ENCODE results near the gene FASTK. TPM values are rescaled to one million over a fixed set of nuclear protein-coding genes. Genes with fewer than 3 reads are reported as not detected.

FASTK gene
- total RNA-seq, result 92.4 TPM
- 10 to 100 TPM; 39.5 to 53.3 (median 46.6) TPM for polyA plus RNA-seq

- Histone ChIP-seq H3K27me3 (ENCODE audit: control insufficient read depth, insufficient read depth, low read length) (peaks cover 10% of the 10 kb centered on the region), H3K4me3 (ENCODE audit: low read depth, low read length) (peak within 1 kb of the TSS; percentile 77), H3K36me3 (ENCODE audit: control insufficient read depth, insufficient read depth, low read length) (peaks cover 4% of the 10 kb centered on the region), H3K27ac (ENCODE audit: insufficient read depth, low read length, poor library complexity, severe bottlenecking) (peak within 1 kb of the TSS; percentile 85), H3K4me1 (ENCODE audit: control insufficient read depth, insufficient read depth, low read length, poor library complexity, severe bottlenecking) (peaks cover 45% of the 10 kb centered on the region), H3K9me3 (ENCODE audit: control insufficient read depth in 2 of 2, low read length in 2 of 2) (no peaks in the 10 kb centered on the region)
- H3K36me3 Mint-ChIP-seq, result no peaks in the 10 kb centered on the region
- H3K27ac Mint-ChIP-seq, result peak within 1 kb of the TSS; percentile 56 to 95 (median 85)
- H3K4me3 Mint-ChIP-seq, result peak within 1 kb of the TSS; percentile 70 to 97 (median 89)
- peaks cover 4 to 53% (median 20%) of the 10 kb centered on the region in 4 donors for H3K4me1 Mint-ChIP-seq
- H3K9me3 Mint-ChIP-seq, result peaks cover 0 to 2% (median 0%) of the 10 kb centered on the region in 7 donors
- peaks cover 10% of the 10 kb centered on the region for H3K27me3 Mint-ChIP-seq
- peak; percentile 86 to 91 (median 88) for DNase-seq
- peak; percentile 85 to 87 for ATAC-seq (ENCODE audit: low read depth in 2 of 2)
Measured at GRCh38 chr7:151080522-151081169, at the start of gene FASTK. FASTK (minus strand) TSS chr7:151080809; CDS start chr7:151080766, 43 bp downstream.

- Mint-ChIP-seq H3K27me3 (no peaks in the 10 kb centered on the region), H3K4me1 (no peaks in the 10 kb centered on the region), H3K9me3 (no peaks in the 10 kb centered on the region), H3K4me3 (no peak overlapping the region), H3K36me3 (no peaks in the 10 kb centered on the region), H3K27ac (no peak overlapping the region)
- Histone ChIP-seq H3K4me1 (ENCODE audit: control insufficient read depth, insufficient read depth, low read length, poor library complexity, severe bottlenecking) (no peaks in the 10 kb centered on the region), H3K27me3 (ENCODE audit: control insufficient read depth, insufficient read depth, low read length) (no peaks in the 10 kb centered on the region), H3K9me3 (ENCODE audit: control insufficient read depth in 2 of 2, low read length in 2 of 2) (no peaks in the 10 kb centered on the region), H3K27ac (ENCODE audit: insufficient read depth, low read length, poor library complexity, severe bottlenecking) (no peak overlapping the region), H3K4me3 (ENCODE audit: low read depth, low read length) (no peak overlapping the region), H3K36me3 (ENCODE audit: control insufficient read depth, insufficient read depth, low read length) (peaks cover 4% of the 10 kb centered on the region)
- ATAC-seq (ENCODE audit: low read depth in 2 of 2) (no peak), DNase-seq (no peak)
Measured at GRCh38 chr7:151129960-151130591, 49.5 kb upstream of the FASTK start.

GRCh38 chr7:151129117-151129959 is 48.7 kb upstream of the FASTK start:
- no peaks in the 10 kb centered on the region for H3K4me1 ChIP-seq (ENCODE audit: control insufficient read depth, insufficient read depth, low read length, poor library complexity, severe bottlenecking)
- no peaks in the 10 kb centered on the region for H3K9me3 Mint-ChIP-seq
- no peaks in the 10 kb centered on the region for H3K27me3 Mint-ChIP-seq
- no peak overlapping the region for H3K4me3 ChIP-seq (ENCODE audit: low read depth, low read length)
- DNase-seq, result no peak
- no peaks in the 10 kb centered on the region for H3K9me3 ChIP-seq (ENCODE audit: control insufficient read depth in 2 of 2, low read length in 2 of 2)
- no peaks in the 10 kb centered on the region for H3K36me3 Mint-ChIP-seq
- H3K27me3 ChIP-seq (ENCODE audit: control insufficient read depth, insufficient read depth, low read length), result no peaks in the 10 kb centered on the region
- ATAC-seq (ENCODE audit: low read depth in 2 of 2), result no peak
- H3K4me3 Mint-ChIP-seq, result no peak overlapping the region
- H3K4me1 Mint-ChIP-seq, result no peaks in the 10 kb centered on the region
- H3K36me3 ChIP-seq (ENCODE audit: control insufficient read depth, insufficient read depth, low read length), result peaks cover 4% of the 10 kb centered on the region
- H3K27ac Mint-ChIP-seq, result no peak overlapping the region
- H3K27ac ChIP-seq (ENCODE audit: insufficient read depth, low read length, poor library complexity, severe bottlenecking), result no peak overlapping the region

- H3K4me3 Mint-ChIP-seq, result no peak overlapping the region
- Histone ChIP-seq H3K27me3 (ENCODE audit: control insufficient read depth, insufficient read depth, low read length) (no peaks in the 10 kb centered on the region), H3K27ac (ENCODE audit: insufficient read depth, low read length, poor library complexity, severe bottlenecking) (no peak overlapping the region), H3K9me3 (ENCODE audit: control insufficient read depth in 2 of 2, low read length in 2 of 2) (no peaks in the 10 kb centered on the region), H3K4me3 (ENCODE audit: low read depth, low read length) (no peak overlapping the region), H3K4me1 (ENCODE audit: control insufficient read depth, insufficient read depth, low read length, poor library complexity, severe bottlenecking) (no peaks in the 10 kb centered on the region), H3K36me3 (ENCODE audit: control insufficient read depth, insufficient read depth, low read length) (peaks cover 4% of the 10 kb centered on the region)
- peaks cover 4% of the 10 kb centered on the region for H3K36me3 Mint-ChIP-seq
- H3K27ac Mint-ChIP-seq, result no peak overlapping the region
- no peak for ATAC-seq (ENCODE audit: low read depth in 2 of 2)
- H3K9me3 Mint-ChIP-seq, result no peaks in the 10 kb centered on the region
- H3K4me1 Mint-ChIP-seq, result peaks cover 0 to 6% (median 5%) of the 10 kb centered on the region in 4 donors
- DNase-seq, result no peak
- peaks cover 6% of the 10 kb centered on the region for H3K27me3 Mint-ChIP-seq
Measured at GRCh38 chr7:151128716-151129115, 48.1 kb upstream of the FASTK start.

- no peak for DNase-seq
- Mint-ChIP-seq H3K27ac (no peak overlapping the region), H3K36me3 (peaks cover 4% of the 10 kb centered on the region)
Measured at GRCh38 chr7:151128144-151128543, 47.5 kb upstream of the FASTK start.

GRCh38 chr7:151126491-151127137 is 46.0 kb upstream of the FASTK start:
- Mint-ChIP-seq H3K4me3 (no peak overlapping the region), H3K9me3 (no peaks in the 10 kb centered on the region)
- no peak for DNase-seq

More at GRCh38 chr7:151128144-151128543, 47.5 kb upstream of the FASTK start:
- Histone ChIP-seq H3K36me3 (ENCODE audit: control insufficient read depth, insufficient read depth, low read length) (peaks cover 4% of the 10 kb centered on the region), H3K9me3 (ENCODE audit: control insufficient read depth in 2 of 2, low read length in 2 of 2) (no peaks in the 10 kb centered on the region), H3K4me1 (ENCODE audit: control insufficient read depth, insufficient read depth, low read length, poor library complexity, severe bottlenecking) (no peaks in the 10 kb centered on the region), H3K27ac (ENCODE audit: insufficient read depth, low read length, poor library complexity, severe bottlenecking) (no peak overlapping the region), H3K27me3 (ENCODE audit: control insufficient read depth, insufficient read depth, low read length) (no peaks in the 10 kb centered on the region), H3K4me3 (ENCODE audit: low read depth, low read length) (no peak overlapping the region)
- Mint-ChIP-seq H3K27me3 (peaks cover 7% of the 10 kb centered on the region), H3K9me3 (no peaks in the 10 kb centered on the region), H3K4me3 (no peak overlapping the region), H3K4me1 (peaks cover 0 to 7% (median 5%) of the 10 kb centered on the region in 4 donors)
- no peak for ATAC-seq (ENCODE audit: low read depth in 2 of 2)

GRCh38 chr7:151125846-151126481 is 45.4 kb upstream of the FASTK start:
- Mint-ChIP-seq H3K27ac (peak overlapping the region in 1 of 3 donors; percentile 93), H3K9me3 (no peaks in the 10 kb centered on the region), H3K27me3 (peaks cover 7% of the 10 kb centered on the region), H3K36me3 (peaks cover 9% of the 10 kb centered on the region), H3K4me3 (no peak overlapping the region), H3K4me1 (peaks cover 0 to 7% (median 6%) of the 10 kb centered on the region in 4 donors)
- H3K9me3 ChIP-seq (ENCODE audit: control insufficient read depth in 2 of 2, low read length in 2 of 2), result no peaks in the 10 kb centered on the region
- H3K27ac ChIP-seq (ENCODE audit: insufficient read depth, low read length, poor library complexity, severe bottlenecking), result no peak overlapping the region
- H3K4me3 ChIP-seq (ENCODE audit: low read depth, low read length), result no peak overlapping the region
- no peak for ATAC-seq (ENCODE audit: low read depth in 2 of 2)
- no peak for DNase-seq
- H3K27me3 ChIP-seq (ENCODE audit: control insufficient read depth, insufficient read depth, low read length), result no peaks in the 10 kb centered on the region
- H3K4me1 ChIP-seq (ENCODE audit: control insufficient read depth, insufficient read depth, low read length, poor library complexity, severe bottlenecking), result no peaks in the 10 kb centered on the region
- peaks cover 4% of the 10 kb centered on the region for H3K36me3 ChIP-seq (ENCODE audit: control insufficient read depth, insufficient read depth, low read length)

More at GRCh38 chr7:151126491-151127137, 46.0 kb upstream of the FASTK start:
- H3K27ac Mint-ChIP-seq, result no peak overlapping the region
- Histone ChIP-seq H3K27ac (ENCODE audit: insufficient read depth, low read length, poor library complexity, severe bottlenecking) (no peak overlapping the region), H3K4me3 (ENCODE audit: low read depth, low read length) (no peak overlapping the region), H3K27me3 (ENCODE audit: control insufficient read depth, insufficient read depth, low read length) (no peaks in the 10 kb centered on the region), H3K4me1 (ENCODE audit: control insufficient read depth, insufficient read depth, low read length, poor library complexity, severe bottlenecking) (no peaks in the 10 kb centered on the region), H3K9me3 (ENCODE audit: control insufficient read depth in 2 of 2, low read length in 2 of 2) (no peaks in the 10 kb centered on the region), H3K36me3 (ENCODE audit: control insufficient read depth, insufficient read depth, low read length) (peaks cover 4% of the 10 kb centered on the region)
- peaks cover 6% of the 10 kb centered on the region for H3K36me3 Mint-ChIP-seq
- H3K4me1 Mint-ChIP-seq, result peaks cover 0 to 7% (median 5%) of the 10 kb centered on the region in 4 donors
- no peak for ATAC-seq (ENCODE audit: low read depth in 2 of 2)
- peaks cover 7% of the 10 kb centered on the region for H3K27me3 Mint-ChIP-seq
